Upper lobe of left lung (tissue), 6 donors: ENCODE measurements around the gene DSCAM. TPM values are rescaled to one million over a fixed set of nuclear protein-coding genes. Genes with fewer than 3 reads are reported as not detected.

Experiments
- ATAC-seq, 2 donors: fragments of 200-7000 bp; cut with Tn5 transposase; one replicate each; pipeline ENCODE4 v1.9.1; 2022; ENCODE audit warnings: mild to moderate bottlenecking in 2 of 2, moderate library complexity in 2 of 2; ENCODE audit not compliant: low FRiP score in 2 of 2
- DNase-seq, 2 donors: peaks; one replicate each; pipeline ENCODE4 v3.0.0-alpha.2; 2019 to 2020
- H3K27ac ChIP-seq, 4 donors: fragments of 200-600 bp; sonication (generic); one replicate each; pipeline ENCODE4 v1.5.1; 2016 to 2019
- H3K27me3 ChIP-seq, 4 donors: fragments of 200-600 bp; sonication (generic); one replicate each; pipeline ENCODE4 v1.5.1; 2017 to 2019
- H3K36me3 ChIP-seq, 4 donors: fragments of 200-600 bp; sonication (generic); one replicate each; pipeline ENCODE4 v1.5.1; 2016 to 2019
- H3K4me1 ChIP-seq, 4 donors: fragments of 200-600 bp; sonication (generic); one replicate each; pipeline ENCODE4 v1.5.1; 2018 to 2019
- H3K4me3 ChIP-seq, 4 donors: fragments of 200-600 bp; sonication (generic); one replicate each; pipeline ENCODE4 v1.5.1; 2017 to 2019; ENCODE audit warnings: mild to moderate bottlenecking in 2 of 4, moderate library complexity in 1 of 4
- H3K9me3 ChIP-seq, 4 donors: fragments of 200-600 bp; sonication (generic); one replicate each; pipeline ENCODE4 v1.5.1; 2018 to 2019
- EP300 ChIP-seq, 4 donors: sonication (generic); formaldehyde crosslinking; IDR thresholded peaks; one replicate each; pipeline ENCODE4 v1.5.1; 2017; ENCODE audit warnings: antibody characterized with exemption in 4 of 4, control low read depth in 2 of 4
- POLR2A ChIP-seq, 4 donors: fragments of 450-650 bp; IDR thresholded peaks; one replicate each; pipeline ENCODE4 v1.5.1; 2016 to 2017; ENCODE audit warnings: antibody characterized with exemption in 4 of 4, mild to moderate bottlenecking in 2 of 4
- POLR2AphosphoS5 ChIP-seq, 2 donors: sonication (generic); formaldehyde crosslinking; IDR thresholded peaks; one replicate each; pipeline ENCODE4 v1.5.1; 2017; ENCODE audit warnings: antibody characterized with exemption in 2 of 2
- WGBS, 2 donors: methylation state at CpG; one replicate each; pipeline ENCODE4 v1.1.5; 2017 to 2018; 5-methylcytosine and 5-hydroxymethylcytosine counted together
- total RNA-seq, 6 donors: library from RNA; depleted of rRNA in 4 of 6; stranded (reverse); fragments of >200 nt in 4 of 6; gene quantifications; one replicate each; pipeline versions ENCODE4 v1.1.0 to v1.2.1, GENCODE V29; 2016 to 2021
- TF ChIP-seq, protein P1 (sequence below), 6 experiments: fragments of 450-650 bp in 4 of 6; fragments of 200-600 bp in 2 of 6; sonication (generic) in 2 of 6; IDR thresholded peaks; one replicate each; pipeline ENCODE4 v1.5.1; 2016 to 2019; ENCODE audit warnings: antibody characterized with exemption in 6 of 6
- donor health status: DM: no; HTN: no; CAD: no; lungs with moderate emphysema.
- donor health status: DM: no; HTN: yes; CAD: no; lungs with severe emphysema.

DSCAM gene
- total RNA-seq, 6 donors from 2014 or later: under 0.01 to 0.61 (median 0.26) TPM; not detected in 1

GRCh38 chr21:40603774-40604173 lies 243.2 kb downstream of the DSCAM start:
- no peak for ATAC-seq
- Histone ChIP-seq H3K36me3 (no peaks in the 10 kb centered on the region), H3K9me3 (peaks cover 0 to 5% (median 0%) of the 10 kb centered on the region in 4 donors), H3K4me3 (no peak overlapping the region), H3K27ac (no peak overlapping the region), H3K27me3 (no peaks in the 10 kb centered on the region), H3K4me1 (no peaks in the 10 kb centered on the region)
- no peak for DNase-seq
- no peak for TF ChIP-seq EP300 (IDR thresholded peaks at IDR 0.05)
- TF ChIP-seq, protein P1, sequence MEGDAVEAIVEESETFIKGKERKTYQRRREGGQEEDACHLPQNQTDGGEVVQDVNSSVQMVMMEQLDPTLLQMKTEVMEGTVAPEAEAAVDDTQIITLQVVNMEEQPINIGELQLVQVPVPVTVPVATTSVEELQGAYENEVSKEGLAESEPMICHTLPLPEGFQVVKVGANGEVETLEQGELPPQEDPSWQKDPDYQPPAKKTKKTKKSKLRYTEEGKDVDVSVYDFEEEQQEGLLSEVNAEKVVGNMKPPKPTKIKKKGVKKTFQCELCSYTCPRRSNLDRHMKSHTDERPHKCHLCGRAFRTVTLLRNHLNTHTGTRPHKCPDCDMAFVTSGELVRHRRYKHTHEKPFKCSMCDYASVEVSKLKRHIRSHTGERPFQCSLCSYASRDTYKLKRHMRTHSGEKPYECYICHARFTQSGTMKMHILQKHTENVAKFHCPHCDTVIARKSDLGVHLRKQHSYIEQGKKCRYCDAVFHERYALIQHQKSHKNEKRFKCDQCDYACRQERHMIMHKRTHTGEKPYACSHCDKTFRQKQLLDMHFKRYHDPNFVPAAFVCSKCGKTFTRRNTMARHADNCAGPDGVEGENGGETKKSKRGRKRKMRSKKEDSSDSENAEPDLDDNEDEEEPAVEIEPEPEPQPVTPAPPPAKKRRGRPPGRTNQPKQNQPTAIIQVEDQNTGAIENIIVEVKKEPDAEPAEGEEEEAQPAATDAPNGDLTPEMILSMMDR (IDR thresholded peaks at IDR 0.05): no peak
- 60 to 65% methylated on average over 1 of the region's 1 CpG for WGBS, 2 donors

DNA sequence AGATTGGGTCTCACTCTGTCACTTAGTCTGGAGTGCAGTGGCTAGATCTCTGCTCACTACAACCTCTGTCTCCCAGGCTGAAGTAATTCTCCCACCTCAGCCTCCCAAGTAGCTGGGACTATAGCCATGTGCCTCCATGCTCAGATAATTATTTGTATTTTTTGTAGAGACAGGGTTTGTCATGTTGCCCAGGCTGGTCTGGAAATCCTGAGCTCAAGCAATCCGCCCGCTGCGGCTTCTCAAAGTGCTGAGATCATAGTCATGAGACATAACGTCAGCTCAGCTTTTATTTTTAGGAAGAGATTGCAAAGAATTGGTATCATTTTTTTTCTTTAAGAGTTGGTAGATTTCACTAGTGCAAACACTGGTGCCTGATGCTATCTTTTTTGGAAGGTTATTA lies 244.9 kb downstream of the DSCAM start:
- no peaks in the 10 kb centered on the region for H3K27me3 ChIP-seq
- 92% methylated on average over 4 of the region's 4 CpGs for whole genome bisulfite sequencing, 2 donors
- TF ChIP-seq, protein P1 (IDR thresholded peaks at IDR 0.05): no peak
- TF ChIP-seq POLR2A (IDR thresholded peaks at IDR 0.05): no peak
- no peak for DNase-seq
- H3K9me3 ChIP-seq: peaks cover 0 to 5% (median 0%) of the 10 kb centered on the region in 4 donors
- H3K4me1 ChIP-seq: no peaks in the 10 kb centered on the region
- H3K4me3 ChIP-seq: no peak overlapping the region
- H3K27ac ChIP-seq: no peak overlapping the region
- no peaks in the 10 kb centered on the region for H3K36me3 ChIP-seq
- ATAC-seq: peak in 1 of 2 donors; percentile 77

- TF ChIP-seq POLR2AphosphoS5 (IDR thresholded peaks at IDR 0.05) (no peak), EP300 (IDR thresholded peaks at IDR 0.05) (no peak), POLR2A (IDR thresholded peaks at IDR 0.05) (no peak)
- TF ChIP-seq, protein P1 (IDR thresholded peaks at IDR 0.05): no peak
- WGBS, 2 donors: 89 to 95% methylated on average over 8 of the region's 8 CpGs
Observed at GRCh38 chr21:40595806-40596205, 251.2 kb downstream of the DSCAM start.

GRCh38 chr21:40587736-40588346 lies 259.1 kb downstream of the DSCAM start:
- H3K4me1 ChIP-seq: no peaks in the 10 kb centered on the region
- ATAC-seq (no peak), DNase-seq (no peak)
- H3K36me3 ChIP-seq: no peaks in the 10 kb centered on the region
- WGBS, 2 donors: 76 to 78% methylated on average over 3 of the region's 3 CpGs
- H3K27ac ChIP-seq: no peak overlapping the region
- H3K4me3 ChIP-seq: no peak overlapping the region
- H3K9me3 ChIP-seq: no peaks in the 10 kb centered on the region
- no peaks in the 10 kb centered on the region for H3K27me3 ChIP-seq
- TF ChIP-seq, protein P1 (IDR thresholded peaks at IDR 0.05): no peak
- TF ChIP-seq EP300 (IDR thresholded peaks at IDR 0.05) (no peak), POLR2A (IDR thresholded peaks at IDR 0.05) (no peak), POLR2AphosphoS5 (IDR thresholded peaks at IDR 0.05) (no peak)

More at GRCh38 chr21:40595806-40596205, 251.2 kb downstream of the DSCAM start:
- Histone ChIP-seq H3K27ac (no peak overlapping the region), H3K4me3 (no peak overlapping the region), H3K27me3 (no peaks in the 10 kb centered on the region), H3K9me3 (no peaks in the 10 kb centered on the region), H3K4me1 (no peaks in the 10 kb centered on the region), H3K36me3 (no peaks in the 10 kb centered on the region)
- no peak for DNase-seq
- ATAC-seq: no peak

- TF ChIP-seq POLR2AphosphoS5 (IDR thresholded peaks at IDR 0.05) (no peak), POLR2A (IDR thresholded peaks at IDR 0.05) (no peak), EP300 (IDR thresholded peaks at IDR 0.05) (no peak)
- 79 to 82% methylated on average over 2 of the region's 2 CpGs for WGBS, 2 donors
- Histone ChIP-seq H3K36me3 (no peaks in the 10 kb centered on the region), H3K4me1 (no peaks in the 10 kb centered on the region), H3K27ac (no peak overlapping the region), H3K9me3 (no peaks in the 10 kb centered on the region), H3K4me3 (no peak overlapping the region), H3K27me3 (no peaks in the 10 kb centered on the region)
- ATAC-seq: no peak
- no peak for DNase-seq
Observed at GRCh38 chr21:40586575-40586974, 260.4 kb downstream of the DSCAM start.
